K562 (cell line): Measurements from ENCODE around the gene IL11. TPM values are rescaled to one million over a fixed set of nuclear protein-coding genes. Genes with fewer than 3 reads are reported as not detected.

Experiments used
- DACH1 ChIP-seq: fragments of 450-650 bp; IDR thresholded peaks from 2 replicates; pipeline ENCODE4 v1.6.1; 2018; ENCODE audit not compliant: partially characterized antibody
- E2F5 ChIP-seq: sonication (generic); formaldehyde crosslinking; IDR thresholded peaks from 2 replicates; pipeline ENCODE4 v1.8.0; 2022; ENCODE audit warnings: mild to moderate bottlenecking, missing genetic modification reagents
- ELF2 ChIP-seq: fragments of 250-450 bp; sonication (Bioruptor Pico); IDR thresholded peaks from 2 replicates; pipeline ENCODE4 v1.5.0; 2021; ENCODE audit warnings: mild to moderate bottlenecking
- HDAC2 ChIP-seq: fragments of 450-650 bp; IDR thresholded peaks from 2 replicates; pipeline ENCODE4 v1.6.1; 2016; ENCODE audit warnings: mild to moderate bottlenecking
- MLX ChIP-seq, 2 experiments: fragments of 450-650 bp in 1 of 2; sonication (generic) in 1 of 2; formaldehyde crosslinking; conservative IDR thresholded peaks; 2 replicates each; pipeline versions ENCODE4 v1.4.0 to v1.8.1; 2020 to 2022; ENCODE audit warnings: mild to moderate bottlenecking in 1 of 2, missing genetic modification reagents in 1 of 2
- NFE2L1 ChIP-seq: fragments of 450-650 bp; IDR thresholded peaks from 2 replicates; pipeline ENCODE4 v1.6.1; 2016; ENCODE audit warnings: missing genetic modification characterization, low read depth, mild to moderate bottlenecking, missing compliant biosample characterization, moderate library complexity, borderline replicate concordance
- OTX1 ChIP-seq: fragments of 450-650 bp; formaldehyde crosslinking; IDR thresholded peaks from 2 replicates; pipeline ENCODE4 v1.4.0; 2022; ENCODE audit warnings: mild to moderate bottlenecking
- POLR3G ChIP-seq: IDR thresholded peaks from 2 replicates; pipeline ENCODE4 v1.6.1; 2011; ENCODE audit not compliant: insufficient read length, insufficient replicate concordance; ENCODE audit errors: extremely low read depth
- SFPQ ChIP-seq: fragments of 200-400 bp; formaldehyde crosslinking; IDR thresholded peaks from 2 replicates; pipeline ENCODE4 v1.6.1; 2017; ENCODE audit warnings: mild to moderate bottlenecking, low read depth, low read length, moderate library complexity
- TARDBP ChIP-seq: fragments of 450-650 bp; IDR thresholded peaks from 2 replicates; pipeline ENCODE4 v1.6.1; 2016
- TEAD2 ChIP-seq: fragments of 450-650 bp; IDR thresholded peaks from 2 replicates; pipeline ENCODE4 v1.6.1; 2016; ENCODE audit warnings: missing genetic modification characterization, control low read depth, missing compliant biosample characterization
- TEAD4 ChIP-seq, 2 experiments: sonication (generic) in 1 of 2; formaldehyde crosslinking in 1 of 2; IDR thresholded peaks; 2 replicates each; pipeline versions ENCODE4 v1.6.1 to v1.8.0; 2012 to 2022; ENCODE audit warnings: borderline replicate concordance in 1 of 2, inconsistent platforms in 1 of 2, low read length in 1 of 2, mild to moderate bottlenecking in 1 of 2, missing genetic modification reagents in 1 of 2
- YBX1 ChIP-seq: fragments of 450-650 bp; IDR thresholded peaks from 2 replicates; pipeline ENCODE4 v1.7.1; 2016; ENCODE audit warnings: mild to moderate bottlenecking
- ZC3H4 ChIP-seq: sonication (generic); formaldehyde crosslinking; IDR thresholded peaks from 2 replicates; pipeline ENCODE4 v1.9.0; 2021; ENCODE audit warnings: missing genetic modification reagents, borderline replicate concordance
- ZFPM2 ChIP-seq: fragments of 250-450 bp; sonication (Bioruptor Pico); IDR thresholded peaks from 2 replicates; pipeline ENCODE4 v1.5.1; 2022; ENCODE audit warnings: mild to moderate bottlenecking
- ZNF124 ChIP-seq: sonication (generic); formaldehyde crosslinking; IDR thresholded peaks from 2 replicates; pipeline ENCODE4 v1.8.1; 2022; ENCODE audit warnings: missing genetic modification reagents
- ZNF143 ChIP-seq: sonication (generic); formaldehyde crosslinking; IDR thresholded peaks from 2 replicates; pipeline ENCODE4 v1.9.0; 2022; ENCODE audit warnings: mild to moderate bottlenecking, missing genetic modification reagents
- ZNF212 ChIP-seq: fragments of 450-650 bp; formaldehyde crosslinking; IDR thresholded peaks from 2 replicates; pipeline ENCODE4 v1.4.0; 2020; ENCODE audit warnings: mild to moderate bottlenecking
- ZNF707 ChIP-seq: fragments of 250-450 bp; sonication (Bioruptor Pico); conservative IDR thresholded peaks from 2 replicates; pipeline ENCODE4 v1.8.0; 2022; ENCODE audit warnings: inconsistent platforms, mild to moderate bottlenecking, moderate library complexity
- polyA plus RNA-seq, 8 experiments: library from polyadenylated mRNA; depleted of rRNA in 4 of 8; stranded (reverse) in 5 of 8; unstranded in 3 of 8; fragments of >200 nt; fragmentation: Nextera tagmentation in 2 of 8; fragmentation: Illumina TruSeq in 1 of 8; extraction: Ambion mirVana in 2 of 8; extraction: Trizol in 1 of 8; gene quantifications; 2 replicates each; pipeline versions ENCODE4 v1.2.1 to v1.2.3, GENCODE V29; 2011 to 2014; ENCODE audit warnings: inconsistent platforms in 1 of 8, missing spikeins in 1 of 8
- total RNA-seq, 7 experiments: library from RNA; depleted of rRNA in 6 of 7; stranded (reverse); fragments of >200 nt in 6 of 7; fragmentation: Illumina TruSeq in 2 of 7; extraction: Trizol in 2 of 7; gene quantifications; 2 replicates each; pipeline versions ENCODE4 v1.2.1 to v1.2.3, GENCODE V29; 2011 to 2021; ENCODE audit warnings: low replicate concordance in 1 of 7
- TF ChIP-seq, protein P1 (sequence below): fragments of 250-450 bp; sonication (Bioruptor Pico); IDR thresholded peaks from 2 replicates; pipeline ENCODE4 v1.4.0; 2020
- TF ChIP-seq, protein P2 (sequence below): fragments of 250-450 bp; sonication (Bioruptor Pico); IDR thresholded peaks from 2 replicates; pipeline ENCODE4 v1.4.0; 2020; ENCODE audit warnings: mild to moderate bottlenecking, moderate library complexity, borderline replicate concordance

Gene IL11
- total and polyA plus RNA-seq, 9 of the 15 experiments (the other 6 are each of a cell fraction or from before 2014, with no cell fraction given) = 0.04 to 0.42 (median 0.06) TPM; not detected in 6

- TF ChIP-seq NFE2L1 (tag) (no peak), TEAD4 (IDR thresholded peaks at IDR 0.05; ENCODE audit: low read length) (no peak), TEAD4 (CRISPR knock-in tag; IDR thresholded peaks at IDR 0.05; ENCODE audit: borderline replicate concordance) (no peak), HDAC2 (no peak), SFPQ (no peak), ZNF143 (CRISPR knock-in tag) (no peak), TEAD2 (tag) (no peak), ZNF212 (no peak), ZNF707 (CRISPR knock-in tag) (no peak), ELF2 (CRISPR knock-in tag) (no peak), ZFPM2 (CRISPR knock-in tag) (no peak), DACH1 (no peak), E2F5 (CRISPR knock-in tag) (no peak), ZC3H4 (CRISPR knock-in tag) (no peak), OTX1 (peak; percentile 80), POLR3G (no peak), TARDBP (no peak), ZNF124 (CRISPR knock-in tag) (no peak), YBX1 (no peak), MLX (CRISPR knock-in tag; conservative IDR thresholded peaks at IDR 0.05) (no peak)
- TF ChIP-seq, protein P1, sequence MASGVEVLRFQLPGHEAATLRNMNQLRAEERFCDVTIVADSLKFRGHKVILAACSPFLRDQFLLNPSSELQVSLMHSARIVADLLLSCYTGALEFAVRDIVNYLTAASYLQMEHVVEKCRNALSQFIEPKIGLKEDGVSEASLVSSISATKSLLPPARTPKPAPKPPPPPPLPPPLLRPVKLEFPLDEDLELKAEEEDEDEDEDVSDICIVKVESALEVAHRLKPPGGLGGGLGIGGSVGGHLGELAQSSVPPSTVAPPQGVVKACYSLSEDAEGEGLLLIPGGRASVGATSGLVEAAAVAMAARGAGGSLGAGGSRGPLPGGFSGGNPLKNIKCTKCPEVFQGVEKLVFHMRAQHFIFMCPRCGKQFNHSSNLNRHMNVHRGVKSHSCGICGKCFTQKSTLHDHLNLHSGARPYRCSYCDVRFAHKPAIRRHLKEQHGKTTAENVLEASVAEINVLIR (CRISPR knock-in tag) = no peak
- TF ChIP-seq, protein P2, sequence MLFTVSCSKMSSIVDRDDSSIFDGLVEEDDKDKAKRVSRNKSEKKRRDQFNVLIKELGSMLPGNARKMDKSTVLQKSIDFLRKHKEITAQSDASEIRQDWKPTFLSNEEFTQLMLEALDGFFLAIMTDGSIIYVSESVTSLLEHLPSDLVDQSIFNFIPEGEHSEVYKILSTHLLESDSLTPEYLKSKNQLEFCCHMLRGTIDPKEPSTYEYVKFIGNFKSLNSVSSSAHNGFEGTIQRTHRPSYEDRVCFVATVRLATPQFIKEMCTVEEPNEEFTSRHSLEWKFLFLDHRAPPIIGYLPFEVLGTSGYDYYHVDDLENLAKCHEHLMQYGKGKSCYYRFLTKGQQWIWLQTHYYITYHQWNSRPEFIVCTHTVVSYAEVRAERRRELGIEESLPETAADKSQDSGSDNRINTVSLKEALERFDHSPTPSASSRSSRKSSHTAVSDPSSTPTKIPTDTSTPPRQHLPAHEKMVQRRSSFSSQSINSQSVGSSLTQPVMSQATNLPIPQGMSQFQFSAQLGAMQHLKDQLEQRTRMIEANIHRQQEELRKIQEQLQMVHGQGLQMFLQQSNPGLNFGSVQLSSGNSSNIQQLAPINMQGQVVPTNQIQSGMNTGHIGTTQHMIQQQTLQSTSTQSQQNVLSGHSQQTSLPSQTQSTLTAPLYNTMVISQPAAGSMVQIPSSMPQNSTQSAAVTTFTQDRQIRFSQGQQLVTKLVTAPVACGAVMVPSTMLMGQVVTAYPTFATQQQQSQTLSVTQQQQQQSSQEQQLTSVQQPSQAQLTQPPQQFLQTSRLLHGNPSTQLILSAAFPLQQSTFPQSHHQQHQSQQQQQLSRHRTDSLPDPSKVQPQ = no peak
Measured at GRCh38 chr19:55383279-55384130, 13.2 kb upstream of the IL11 start (continued).
